SJSA1 (cell line): ENCODE measurements around the gene RNF41. TPM values are rescaled to one million over a fixed set of nuclear protein-coding genes. Genes with fewer than 3 reads are reported as not detected.
"Not testable (repeated sequence)": the region's sequence is repeated elsewhere in the genome, so short reads cannot be mapped to it uniquely, and the experiment has no call there.

Experiments used
- DNase-seq, 2 experiments: peaks; one replicate each; pipeline ENCODE4 v3.0.0-alpha.2; 2015 to 2020; ENCODE audit warnings: low spot score in 2 of 2, low read depth in 1 of 2
- H3K27ac ChIP-seq: fragments of 250-450 bp; sonication (Bioruptor Pico); 2 replicates; pipeline ENCODE4 v1.5.1; 2020; ENCODE audit warnings: mild to moderate bottlenecking, moderate library complexity
- H3K27me3 ChIP-seq: fragments of 250-450 bp; sonication (Bioruptor Pico); replicated peaks from 2 replicates; pipeline ENCODE4 v1.5.1; 2020; ENCODE audit warnings: mild to moderate bottlenecking, moderate library complexity
- H3K36me3 ChIP-seq: fragments of 250-450 bp; sonication (Bioruptor Pico); 2 replicates; pipeline ENCODE4 v1.5.1; 2020; ENCODE audit warnings: mild to moderate bottlenecking
- H3K4me1 ChIP-seq: fragments of 250-450 bp; sonication (Bioruptor Pico); replicated peaks from 2 replicates; pipeline ENCODE4 v1.6.1; 2021; ENCODE audit warnings: mild to moderate bottlenecking
- H3K4me3 ChIP-seq: fragments of 250-450 bp; sonication (Bioruptor Pico); 2 replicates; pipeline ENCODE4 v1.5.1; 2020; ENCODE audit warnings: mild to moderate bottlenecking
- H3K9me3 ChIP-seq: fragments of 250-450 bp; sonication (Bioruptor Pico); replicated peaks from 2 replicates; pipeline ENCODE4 v1.5.1; 2020; ENCODE audit warnings: mild to moderate bottlenecking
- total RNA-seq: library from RNA; depleted of rRNA; stranded (reverse); fragments of >200 nt; shearing (Covaris generic); gene quantifications from 2 replicates; pipeline ENCODE4 v1.2.3, GENCODE V29; 2014

RNF41 gene
- total RNA-seq, 1 experiment from 2014 or later = 46.7 TPM

DNA sequence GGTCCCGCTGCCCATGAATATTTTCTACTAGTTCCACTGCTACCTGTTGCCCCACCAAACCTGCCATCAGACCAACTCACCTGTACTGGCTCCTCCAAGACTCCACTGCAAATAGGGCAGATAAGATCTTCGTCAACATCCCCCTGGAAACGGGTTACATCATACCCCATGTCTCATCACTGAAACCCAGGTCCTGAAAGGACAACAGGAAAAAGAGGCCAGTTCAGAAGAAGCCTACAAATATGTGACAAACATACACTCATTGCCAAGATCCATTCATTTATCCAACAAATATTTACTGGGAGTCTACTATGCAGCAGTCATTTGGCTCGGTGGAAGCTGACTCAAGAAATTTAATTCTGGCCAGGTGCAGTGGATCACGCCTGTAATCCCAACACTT is 7.8 kb downstream of the RNF41 start:
- DNase-seq = no peak
- H3K4me1 ChIP-seq = no peaks in the 10 kb centered on the region
- H3K36me3 ChIP-seq = peaks cover 63% of the 10 kb centered on the region
- H3K27ac ChIP-seq = no peak overlapping the region
- H3K27me3 ChIP-seq = no peaks in the 10 kb centered on the region
- no peak overlapping the region for H3K4me3 ChIP-seq
- no peaks in the 10 kb centered on the region for H3K9me3 ChIP-seq

DNA sequence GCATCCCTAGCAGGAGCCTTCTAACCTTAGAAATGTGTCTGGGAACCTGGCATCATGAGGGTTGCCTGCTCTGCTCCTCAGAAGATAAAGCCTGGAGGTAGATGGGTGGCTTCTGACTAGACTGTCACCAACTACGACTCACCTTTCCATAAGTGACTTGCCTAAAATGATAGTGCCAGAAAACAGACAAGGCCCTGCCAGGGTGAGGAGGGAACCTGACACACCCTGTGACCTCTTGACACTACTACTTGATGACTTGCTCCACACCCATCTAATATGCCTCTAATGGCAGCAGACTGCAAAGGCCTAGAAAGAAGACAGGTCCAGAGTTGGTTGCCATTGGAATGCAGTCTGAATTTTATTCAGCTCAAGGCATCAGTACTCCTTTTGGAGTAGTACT is 9.4 kb downstream of the RNF41 start:
- no peaks in the 10 kb centered on the region for H3K27me3 ChIP-seq
- H3K36me3 ChIP-seq = peaks cover 73% of the 10 kb centered on the region
- H3K9me3 ChIP-seq = no peaks in the 10 kb centered on the region
- no peak for DNase-seq
- H3K4me3 ChIP-seq = no peak overlapping the region
- H3K27ac ChIP-seq = no peak overlapping the region
- H3K4me1 ChIP-seq = 0 out of 2 replicates have a peak, but pooled peaks cover under 1% of the 10 kb centered on the region

DNA sequence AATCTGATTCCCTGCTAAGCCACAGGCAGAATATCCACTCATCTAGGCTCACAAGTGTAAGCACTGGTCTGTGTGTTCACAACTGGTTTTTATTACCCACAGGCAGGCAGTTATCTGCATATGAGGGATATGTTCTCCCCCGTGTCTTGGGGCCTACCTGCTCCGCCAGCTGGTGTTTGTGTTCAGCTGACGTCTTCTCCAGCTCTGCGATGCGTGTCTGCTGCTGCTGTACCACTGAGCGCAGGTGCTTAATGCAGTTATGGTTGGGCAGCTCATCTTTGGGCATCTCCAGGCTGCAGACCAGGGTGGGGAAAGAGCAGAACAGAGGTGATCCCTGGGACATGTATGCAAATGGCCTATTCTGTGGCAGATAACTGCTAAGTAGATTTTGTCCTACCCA is 13.7 kb downstream of the RNF41 start:
- Histone ChIP-seq H3K27ac (no peak overlapping the region), H3K4me3 (no peak overlapping the region), H3K36me3 (peaks cover 75% of the 10 kb centered on the region), H3K4me1 (peaks cover 12% of the 10 kb centered on the region; the same call in 1 of the 2 replicates), H3K27me3 (no peaks in the 10 kb centered on the region), H3K9me3 (no peaks in the 10 kb centered on the region)
- no peak for DNase-seq

DNA sequence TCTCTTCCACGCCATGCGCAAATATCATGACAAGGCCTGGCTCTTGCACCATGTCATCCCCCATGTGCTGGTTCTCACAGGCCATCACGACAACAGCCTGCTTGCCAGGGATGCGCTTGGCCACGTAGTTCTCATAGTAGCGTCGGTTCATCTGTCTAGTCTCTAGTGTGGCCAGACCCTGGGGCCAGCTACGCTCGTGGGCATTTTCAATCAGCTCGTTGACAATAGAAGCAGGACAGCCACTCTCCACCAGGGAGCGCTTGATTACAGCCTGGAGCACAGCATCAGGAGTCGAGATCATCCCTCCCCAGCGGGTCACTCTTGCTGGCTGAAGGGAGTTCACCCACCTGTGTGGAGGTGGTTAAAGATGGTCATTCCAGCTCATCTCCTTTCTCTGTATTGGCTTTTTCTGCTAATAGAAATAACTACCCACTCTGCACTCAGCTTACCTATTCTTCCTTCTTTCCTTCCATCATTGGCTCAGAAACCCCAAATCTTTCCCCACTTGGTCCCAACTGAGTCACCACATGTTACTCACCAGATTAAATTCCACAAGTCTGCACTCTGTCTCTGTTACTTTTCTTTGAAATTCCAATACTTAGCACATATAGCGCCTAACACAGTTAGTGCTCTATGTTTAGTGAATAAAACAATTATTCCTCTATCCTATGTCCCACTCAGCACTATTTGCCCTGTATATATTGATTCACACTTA is 15.1 kb downstream of the RNF41 start:
- no peak overlapping the region for H3K4me3 ChIP-seq
- H3K9me3 ChIP-seq = no peaks in the 10 kb centered on the region
- H3K4me1 ChIP-seq = peaks cover 12% of the 10 kb centered on the region; the same call in 1 of the 2 replicates
- no peak overlapping the region for H3K27ac ChIP-seq
- H3K27me3 ChIP-seq = no peaks in the 10 kb centered on the region
- peak in 1 of 2 experiments; percentile 62 for DNase-seq
- peaks cover 61% of the 10 kb centered on the region for H3K36me3 ChIP-seq

DNA sequence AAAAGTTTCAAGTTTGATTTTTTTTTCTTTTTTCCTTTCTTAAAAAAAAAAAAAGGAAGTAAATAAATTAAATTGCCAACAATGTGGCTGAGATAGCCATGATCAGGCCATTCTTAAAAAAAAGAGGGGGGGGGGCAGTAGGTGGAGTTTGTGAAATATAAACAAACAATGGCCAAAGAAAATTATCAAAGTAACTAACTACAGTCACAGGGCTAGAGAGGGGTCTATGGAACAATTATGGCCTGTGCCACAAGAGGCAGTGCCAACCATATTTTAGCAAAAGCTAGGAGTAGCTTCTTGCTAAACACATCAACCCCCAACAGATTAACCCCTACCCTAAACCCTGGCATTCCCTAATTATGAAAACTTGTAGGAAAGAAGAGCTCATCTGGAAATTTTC is 16.3 kb downstream of the RNF41 start:
- H3K27me3 ChIP-seq = no peaks in the 10 kb centered on the region
- peaks cover 12% of the 10 kb centered on the region; the same call in 1 of the 2 replicates for H3K4me1 ChIP-seq
- peaks cover 52% of the 10 kb centered on the region for H3K36me3 ChIP-seq
- no peak overlapping the region for H3K27ac ChIP-seq
- no peaks in the 10 kb centered on the region for H3K9me3 ChIP-seq
- no peak overlapping the region for H3K4me3 ChIP-seq
- no peak for DNase-seq

DNA sequence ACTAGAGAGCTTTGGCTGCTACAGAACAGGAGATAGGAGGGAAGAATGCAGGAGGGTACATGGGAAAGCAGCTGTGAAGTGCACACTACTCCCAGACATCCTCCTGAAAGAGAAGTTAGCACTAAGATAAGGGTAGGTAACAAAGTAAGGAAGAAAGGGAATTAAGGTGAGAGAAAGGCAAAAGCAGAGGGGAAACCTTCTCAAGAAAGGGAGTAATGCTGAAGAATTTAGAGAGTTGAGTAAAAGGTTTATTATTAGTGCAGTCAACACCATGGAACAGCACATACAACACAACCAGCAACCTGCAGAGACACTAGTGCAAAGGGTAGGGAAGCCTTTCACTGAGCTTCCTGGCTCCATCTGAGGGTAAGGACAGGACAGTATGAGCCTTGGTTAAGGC is 17.4 kb downstream of the RNF41 start:
- H3K9me3 ChIP-seq = no peaks in the 10 kb centered on the region
- H3K4me3 ChIP-seq = no peak overlapping the region
- H3K27me3 ChIP-seq = no peaks in the 10 kb centered on the region
- H3K36me3 ChIP-seq = peaks cover 41% of the 10 kb centered on the region
- DNase-seq = no peak
- no peak overlapping the region for H3K27ac ChIP-seq
- peaks cover 12% of the 10 kb centered on the region; the same call in 1 of the 2 replicates for H3K4me1 ChIP-seq

DNA sequence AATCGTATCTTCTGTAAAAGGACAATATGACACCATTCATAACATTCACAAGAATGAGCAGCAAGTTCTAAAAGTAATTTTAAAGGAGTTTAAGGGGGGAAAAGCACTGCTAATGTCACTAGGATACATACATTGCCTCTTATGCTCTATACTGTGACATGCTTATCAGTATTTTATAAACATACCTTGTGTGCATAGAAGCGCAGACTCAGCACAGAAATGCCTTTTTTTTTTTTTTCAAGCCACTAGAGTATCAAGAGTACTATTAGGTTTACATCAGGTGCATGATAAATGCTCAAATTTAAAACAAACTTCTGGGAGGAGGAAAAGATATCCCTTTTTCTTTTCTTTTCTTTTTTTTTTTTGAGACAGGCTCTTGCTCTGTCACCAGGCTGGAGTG is 18.9 kb downstream of the RNF41 start:
- Histone ChIP-seq H3K4me3 (no peak overlapping the region), H3K27ac (no peak overlapping the region), H3K4me1 (peaks cover 23% of the 10 kb centered on the region), H3K9me3 (no peaks in the 10 kb centered on the region), H3K36me3 (peaks cover 36% of the 10 kb centered on the region), H3K27me3 (no peaks in the 10 kb centered on the region)
- no peak for DNase-seq

DNA sequence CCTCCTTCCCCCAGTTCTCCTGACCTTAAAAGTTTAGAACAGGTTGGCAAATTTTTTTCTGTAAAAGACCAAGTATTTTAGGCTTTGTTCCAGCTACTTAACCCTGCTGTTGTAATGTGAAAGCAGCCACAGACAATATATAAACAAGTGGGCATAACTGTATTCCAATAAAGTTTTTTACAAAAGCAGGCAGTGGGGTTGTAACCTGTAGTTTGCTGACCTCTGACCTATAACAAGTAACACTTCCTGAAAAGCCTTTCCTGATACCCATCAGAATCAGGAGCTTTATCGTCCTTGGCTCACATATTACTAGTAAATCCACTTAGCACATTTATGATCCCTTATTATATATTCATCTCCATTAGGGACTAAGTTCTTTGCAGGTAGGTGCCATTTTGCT is 19.4 kb downstream of the RNF41 start:
- no peak overlapping the region for H3K4me3 ChIP-seq
- H3K36me3 ChIP-seq = peaks cover 31% of the 10 kb centered on the region
- peaks cover 28% of the 10 kb centered on the region for H3K4me1 ChIP-seq
- no peaks in the 10 kb centered on the region for H3K27me3 ChIP-seq
- H3K9me3 ChIP-seq = no peaks in the 10 kb centered on the region
- no peak for DNase-seq
- no peak overlapping the region for H3K27ac ChIP-seq

DNA sequence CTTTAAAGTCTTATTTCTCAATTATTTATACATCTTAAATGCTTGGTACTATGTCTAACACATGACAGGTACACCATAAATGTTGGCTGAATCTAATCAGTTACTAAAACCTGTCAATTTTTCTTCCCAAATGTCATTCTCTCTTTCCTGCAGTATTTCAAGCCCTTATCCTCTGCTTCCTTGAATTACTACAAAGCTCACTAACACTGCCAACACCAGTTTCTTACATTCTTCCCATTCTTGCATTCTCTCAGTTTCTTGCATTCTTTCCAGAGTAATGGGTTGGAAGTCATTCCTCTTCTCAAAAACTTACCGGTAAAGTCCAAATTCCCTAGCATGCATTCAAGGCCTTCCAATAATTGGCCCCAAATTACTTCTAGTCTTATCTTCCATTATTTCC is 22.9 kb downstream of the RNF41 start:
- H3K4me1 ChIP-seq = peaks cover 26% of the 10 kb centered on the region
- H3K36me3 ChIP-seq = no peaks in the 10 kb centered on the region; the same call in 1 of the 2 replicates
- no peak overlapping the region for H3K27ac ChIP-seq
- no peaks in the 10 kb centered on the region for H3K27me3 ChIP-seq
- no peak overlapping the region for H3K4me3 ChIP-seq
- DNase-seq = no peak
- no peaks in the 10 kb centered on the region for H3K9me3 ChIP-seq

DNA sequence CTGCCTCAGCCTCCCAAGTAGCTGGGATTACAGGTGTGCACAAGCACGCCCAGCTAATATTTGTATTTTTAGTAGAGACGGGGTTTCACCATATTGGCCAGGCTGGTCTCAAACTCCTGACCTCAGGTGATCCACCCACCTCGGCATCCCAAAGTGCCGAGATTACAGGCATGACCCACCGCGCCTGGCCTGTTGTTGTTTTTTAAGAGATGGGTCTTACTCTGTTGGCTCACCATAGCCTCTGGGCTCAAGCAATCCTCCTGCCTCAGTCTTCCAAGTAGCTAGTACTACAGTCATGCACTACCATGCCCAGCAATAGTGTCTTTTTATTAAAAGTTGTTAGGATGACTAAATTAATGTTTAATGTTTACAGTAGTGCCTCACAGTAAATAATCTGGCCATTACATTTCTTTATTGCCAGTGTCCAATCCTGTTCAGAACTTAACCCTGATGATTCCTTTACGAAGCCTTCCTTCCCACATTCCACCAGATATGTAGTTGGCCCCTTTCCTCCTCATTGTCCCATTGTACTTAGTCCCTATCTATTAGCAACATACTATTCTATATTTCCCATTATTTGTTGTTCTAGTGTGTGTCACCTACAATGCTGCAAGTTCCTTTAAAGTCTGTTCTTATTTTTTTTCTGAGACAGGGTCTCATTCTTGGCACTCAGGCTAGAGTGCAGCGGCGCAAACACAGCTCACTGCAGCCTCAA is 23.6 kb downstream of the RNF41 start:
- H3K4me1 ChIP-seq = peaks cover 26% of the 10 kb centered on the region
- peak overlapping the region; percentile 73; the same call in 1 of the 2 replicates for H3K27ac ChIP-seq
- no peak overlapping the region for H3K4me3 ChIP-seq
- no peak for DNase-seq
- no peaks in the 10 kb centered on the region for H3K9me3 ChIP-seq
- H3K36me3 ChIP-seq = no peaks in the 10 kb centered on the region
- no peaks in the 10 kb centered on the region for H3K27me3 ChIP-seq

DNA sequence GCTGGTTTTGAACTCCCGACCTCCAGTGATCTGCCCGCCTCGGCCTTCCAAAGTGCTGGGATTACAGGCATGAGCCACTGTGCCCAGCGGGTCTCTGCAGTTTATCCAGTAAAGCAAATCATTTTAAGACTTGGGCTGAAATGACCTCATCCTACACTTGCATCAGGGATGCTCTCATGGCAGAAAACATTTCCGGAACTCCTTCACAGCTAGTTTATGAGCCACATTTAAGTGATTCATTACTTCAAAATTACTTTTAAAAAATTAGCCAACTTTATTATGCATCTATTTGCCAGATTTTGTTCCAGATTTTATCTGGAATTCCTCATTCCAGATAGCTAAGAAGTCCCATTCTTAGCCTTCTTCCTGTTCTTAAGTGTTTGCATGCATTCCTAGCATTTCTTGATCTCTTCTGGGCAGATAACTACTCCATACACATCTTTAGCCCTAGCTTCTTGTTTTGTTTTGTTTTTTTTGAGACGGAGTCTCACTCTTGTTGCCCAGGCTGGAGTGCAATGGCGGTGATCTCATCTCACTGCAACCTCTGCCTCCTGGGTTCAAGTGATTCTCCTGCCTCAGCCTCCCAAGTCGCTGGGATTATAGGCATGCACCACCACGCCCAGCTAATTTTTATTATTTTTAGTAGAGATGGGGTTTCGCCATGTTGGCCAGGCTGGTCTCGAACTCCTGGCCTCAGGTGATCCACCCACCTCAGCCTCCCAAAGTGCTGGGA is 24.7 kb downstream of the RNF41 start:
- not testable (repeated sequence) for H3K9me3 ChIP-seq, H3K27me3 ChIP-seq, H3K4me3 ChIP-seq, H3K36me3 ChIP-seq
- Histone ChIP-seq H3K27ac (peak overlapping the region; percentile 73), H3K4me1 (peaks cover 26% of the 10 kb centered on the region)
- peak; percentile 73 to 91 for DNase-seq

DNA sequence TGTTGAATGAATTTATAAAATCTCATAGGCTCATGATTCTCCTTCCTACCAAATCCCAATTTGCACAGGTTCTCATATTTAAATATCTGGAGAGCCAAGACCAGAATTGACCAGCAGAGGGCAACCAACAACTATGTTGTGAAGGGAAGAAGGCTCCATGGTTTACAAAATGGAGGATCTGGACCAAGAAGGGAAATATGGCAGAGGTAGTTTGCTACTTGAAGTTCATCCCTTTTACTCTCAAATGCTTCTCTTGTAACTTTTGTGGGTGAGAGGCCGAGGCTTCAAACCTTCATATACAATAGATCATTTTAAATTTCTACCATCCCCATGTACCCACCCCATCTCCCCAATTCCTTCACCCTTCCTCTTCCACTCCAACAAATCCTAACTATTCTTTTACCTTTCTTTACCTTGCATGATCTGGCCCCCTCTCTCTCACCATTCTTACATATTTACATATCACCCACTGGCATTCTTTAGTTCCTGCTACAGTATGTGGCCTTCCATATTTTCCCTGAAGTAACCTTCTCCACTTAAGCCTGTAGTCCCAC is 28.6 kb downstream of the RNF41 start:
- Histone ChIP-seq H3K27ac (no peak overlapping the region), H3K27me3 (no peaks in the 10 kb centered on the region), H3K9me3 (no peaks in the 10 kb centered on the region), H3K4me1 (peaks cover 24% of the 10 kb centered on the region), H3K36me3 (peaks cover 2% of the 10 kb centered on the region), H3K4me3 (no peak overlapping the region)
- DNase-seq = peak; percentile 71 to 82

DNA sequence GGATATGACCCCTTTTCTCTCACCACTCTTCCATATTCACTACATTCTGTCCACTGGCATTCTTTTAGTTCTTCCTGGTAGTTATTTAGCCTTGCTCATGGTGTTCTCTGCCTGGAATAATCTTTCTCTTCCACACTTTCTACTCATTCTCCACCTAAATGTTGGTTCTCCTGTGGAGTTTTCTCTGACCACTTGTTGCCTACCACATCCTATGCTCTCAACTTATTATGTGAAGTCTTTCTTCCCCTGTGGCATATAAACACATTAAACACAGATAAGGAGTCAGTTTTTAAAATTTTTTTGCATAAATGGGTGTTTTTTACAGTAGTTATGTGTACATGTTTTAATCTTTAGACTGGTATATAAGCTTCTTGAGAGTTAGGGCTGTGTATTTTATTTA is 29.1 kb downstream of the RNF41 start:
- Histone ChIP-seq H3K9me3 (no peaks in the 10 kb centered on the region), H3K4me1 (peaks cover 24% of the 10 kb centered on the region), H3K27me3 (no peaks in the 10 kb centered on the region), H3K36me3 (peaks cover 8% of the 10 kb centered on the region), H3K27ac (no peak overlapping the region), H3K4me3 (no peak overlapping the region)
- DNase-seq = no peak
